ENCODE results near the gene AVPR2. TPM values are rescaled to one million over a fixed set of nuclear protein-coding genes. Genes with fewer than 3 reads are reported as not detected.

Gene AVPR2
- total RNA-seq, 1 donor from 2014 or later: not detected

- H3K27me3 Mint-ChIP-seq (ENCODE audit: low read depth): no peaks in the 10 kb centered on the region
- TF ChIP-seq, protein P1, sequence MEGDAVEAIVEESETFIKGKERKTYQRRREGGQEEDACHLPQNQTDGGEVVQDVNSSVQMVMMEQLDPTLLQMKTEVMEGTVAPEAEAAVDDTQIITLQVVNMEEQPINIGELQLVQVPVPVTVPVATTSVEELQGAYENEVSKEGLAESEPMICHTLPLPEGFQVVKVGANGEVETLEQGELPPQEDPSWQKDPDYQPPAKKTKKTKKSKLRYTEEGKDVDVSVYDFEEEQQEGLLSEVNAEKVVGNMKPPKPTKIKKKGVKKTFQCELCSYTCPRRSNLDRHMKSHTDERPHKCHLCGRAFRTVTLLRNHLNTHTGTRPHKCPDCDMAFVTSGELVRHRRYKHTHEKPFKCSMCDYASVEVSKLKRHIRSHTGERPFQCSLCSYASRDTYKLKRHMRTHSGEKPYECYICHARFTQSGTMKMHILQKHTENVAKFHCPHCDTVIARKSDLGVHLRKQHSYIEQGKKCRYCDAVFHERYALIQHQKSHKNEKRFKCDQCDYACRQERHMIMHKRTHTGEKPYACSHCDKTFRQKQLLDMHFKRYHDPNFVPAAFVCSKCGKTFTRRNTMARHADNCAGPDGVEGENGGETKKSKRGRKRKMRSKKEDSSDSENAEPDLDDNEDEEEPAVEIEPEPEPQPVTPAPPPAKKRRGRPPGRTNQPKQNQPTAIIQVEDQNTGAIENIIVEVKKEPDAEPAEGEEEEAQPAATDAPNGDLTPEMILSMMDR (IDR thresholded peaks at IDR 0.05; ENCODE audit: unreplicated experiment): no peak
- peaks cover 5% of the 10 kb centered on the region for H3K4me1 Mint-ChIP-seq
- H3K27ac Mint-ChIP-seq: no peak overlapping the region
- H3K4me3 Mint-ChIP-seq: no peak overlapping the region
- no peaks in the 10 kb centered on the region for H3K36me3 Mint-ChIP-seq
- DNase-seq (ENCODE audit: low spot score in 2 of 2, unreplicated experiment in 2 of 2): no peak
- H3K9me3 Mint-ChIP-seq: peaks cover 3% of the 10 kb centered on the region
Observed at GRCh38 chrX:153937056-153937455, 32.6 kb downstream of the AVPR2 start.

DNA sequence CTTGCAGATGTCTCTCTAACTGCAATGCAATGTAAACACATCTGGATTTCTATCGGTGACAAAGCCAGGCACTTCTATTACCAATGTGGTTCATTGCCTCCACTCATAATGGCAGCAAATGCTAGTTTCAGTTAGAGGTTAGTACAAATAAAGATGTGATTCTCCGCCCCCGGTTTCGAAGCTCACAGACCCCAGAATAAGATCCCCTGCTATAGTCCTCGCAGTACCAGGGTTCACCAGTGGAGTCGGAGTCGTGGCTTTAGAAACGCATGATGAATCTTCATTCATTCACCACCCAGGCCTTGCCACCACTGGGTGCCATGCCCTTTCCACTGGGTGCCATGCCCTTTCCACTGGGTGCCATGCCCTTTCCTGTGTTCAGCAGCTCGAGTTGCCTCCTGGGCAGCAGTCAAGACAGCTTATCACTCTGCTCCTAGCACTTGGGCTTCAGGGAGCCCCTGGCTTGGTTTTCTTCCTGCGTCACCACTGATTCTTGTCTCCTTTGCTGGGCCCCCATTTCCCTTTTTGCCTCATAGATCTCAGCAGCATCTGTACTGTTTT, 33.8 kb downstream of the AVPR2 start:
- H3K9me3 Mint-ChIP-seq: peaks cover 3% of the 10 kb centered on the region
- no peak for DNase-seq (ENCODE audit: low spot score in 2 of 2, unreplicated experiment in 2 of 2)
- H3K27me3 Mint-ChIP-seq (ENCODE audit: low read depth): no peaks in the 10 kb centered on the region
- TF ChIP-seq, protein P1 (IDR thresholded peaks at IDR 0.05; ENCODE audit: unreplicated experiment): peak; percentile 16
- H3K4me1 Mint-ChIP-seq: peaks cover 5% of the 10 kb centered on the region
- no peaks in the 10 kb centered on the region for H3K36me3 Mint-ChIP-seq
- no peak overlapping the region for H3K27ac Mint-ChIP-seq
- no peak overlapping the region for H3K4me3 Mint-ChIP-seq

DNA sequence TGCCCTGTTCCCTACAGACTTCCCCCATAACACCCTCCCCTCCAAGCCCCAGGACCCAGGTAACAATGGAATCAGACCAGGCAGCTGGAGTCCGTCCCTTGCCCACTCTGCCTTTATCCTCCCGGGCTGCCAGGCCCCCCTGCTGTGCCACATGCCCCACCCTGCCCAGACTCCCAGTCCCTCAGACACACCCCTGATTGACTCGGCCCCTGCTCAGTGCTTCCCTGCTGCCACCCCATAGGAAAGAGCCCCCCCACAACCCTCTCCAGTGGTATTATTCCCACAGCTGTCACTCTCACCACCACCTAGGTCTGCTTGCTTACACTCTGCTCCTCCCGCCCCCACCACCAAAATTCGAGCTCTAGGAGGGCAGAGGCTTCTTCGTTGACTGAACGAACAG, 35.1 kb downstream of the AVPR2 start:
- no peak overlapping the region for H3K27ac Mint-ChIP-seq

DNA sequence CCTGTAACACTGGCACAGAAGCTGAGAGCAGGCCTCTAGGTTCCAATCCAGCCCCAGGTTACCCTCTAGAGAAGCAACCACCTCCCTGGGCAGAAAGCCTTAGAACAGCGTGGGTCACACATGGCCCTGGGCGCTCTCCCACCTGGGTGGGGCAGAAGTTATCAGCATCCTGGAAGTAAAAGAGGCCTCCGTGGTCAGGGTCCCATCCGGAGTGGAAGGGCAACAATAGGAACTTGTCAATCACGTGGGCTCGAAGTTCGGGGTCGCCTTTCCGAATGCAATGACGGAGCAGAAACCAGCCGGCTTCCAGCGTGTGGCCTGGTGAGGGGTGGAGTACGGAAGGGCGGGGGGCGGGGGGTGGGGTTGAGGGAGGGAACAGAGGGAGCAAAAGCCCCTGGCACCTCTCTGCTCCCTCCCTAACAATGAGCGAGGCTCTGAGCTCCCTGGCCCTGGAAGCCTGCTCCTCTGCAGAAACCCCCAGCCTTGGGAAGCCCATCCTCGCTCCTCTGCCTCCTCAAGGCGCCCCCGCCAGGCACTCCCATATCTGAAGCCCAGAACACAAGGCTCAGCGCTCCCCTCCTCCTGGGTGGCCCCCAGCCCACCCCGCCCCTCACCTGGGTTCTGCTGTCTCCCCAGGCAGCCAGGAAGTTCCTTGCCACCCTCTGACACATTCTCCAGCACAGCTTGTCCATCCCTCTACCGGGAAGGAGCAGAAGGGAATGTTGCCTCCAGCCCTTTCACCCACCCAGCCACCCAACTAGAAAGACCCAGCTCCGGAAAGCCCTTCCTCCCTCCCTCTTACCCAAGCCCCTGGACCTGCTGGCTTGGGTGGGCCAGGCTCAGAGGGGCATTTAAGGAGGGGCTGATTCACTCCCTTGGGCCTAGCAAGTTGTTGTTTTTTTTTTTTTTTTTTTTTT, 37.1 kb downstream of the AVPR2 start:
- no peaks in the 10 kb centered on the region for H3K27me3 Mint-ChIP-seq (ENCODE audit: low read depth)
- H3K4me3 Mint-ChIP-seq: no peak overlapping the region
- TF ChIP-seq, protein P1 (IDR thresholded peaks at IDR 0.05; ENCODE audit: unreplicated experiment): no peak
- DNase-seq (ENCODE audit: low spot score in 2 of 2, unreplicated experiment in 2 of 2): no peak
- H3K4me1 Mint-ChIP-seq: no peaks in the 10 kb centered on the region
- peaks cover 2% of the 10 kb centered on the region for H3K9me3 Mint-ChIP-seq
- no peak overlapping the region for H3K27ac Mint-ChIP-seq
- H3K36me3 Mint-ChIP-seq: no peaks in the 10 kb centered on the region

More for the DNA sequence above, 35.1 kb downstream of the AVPR2 start:
- no peak overlapping the region for H3K4me3 Mint-ChIP-seq
- peaks cover 3% of the 10 kb centered on the region for H3K9me3 Mint-ChIP-seq
- no peaks in the 10 kb centered on the region for H3K36me3 Mint-ChIP-seq
- DNase-seq (ENCODE audit: low spot score in 2 of 2, unreplicated experiment in 2 of 2): no peak
- H3K27me3 Mint-ChIP-seq (ENCODE audit: low read depth): no peaks in the 10 kb centered on the region
- no peaks in the 10 kb centered on the region for H3K4me1 Mint-ChIP-seq
- TF ChIP-seq, protein P1 (IDR thresholded peaks at IDR 0.05; ENCODE audit: unreplicated experiment): no peak

DNA sequence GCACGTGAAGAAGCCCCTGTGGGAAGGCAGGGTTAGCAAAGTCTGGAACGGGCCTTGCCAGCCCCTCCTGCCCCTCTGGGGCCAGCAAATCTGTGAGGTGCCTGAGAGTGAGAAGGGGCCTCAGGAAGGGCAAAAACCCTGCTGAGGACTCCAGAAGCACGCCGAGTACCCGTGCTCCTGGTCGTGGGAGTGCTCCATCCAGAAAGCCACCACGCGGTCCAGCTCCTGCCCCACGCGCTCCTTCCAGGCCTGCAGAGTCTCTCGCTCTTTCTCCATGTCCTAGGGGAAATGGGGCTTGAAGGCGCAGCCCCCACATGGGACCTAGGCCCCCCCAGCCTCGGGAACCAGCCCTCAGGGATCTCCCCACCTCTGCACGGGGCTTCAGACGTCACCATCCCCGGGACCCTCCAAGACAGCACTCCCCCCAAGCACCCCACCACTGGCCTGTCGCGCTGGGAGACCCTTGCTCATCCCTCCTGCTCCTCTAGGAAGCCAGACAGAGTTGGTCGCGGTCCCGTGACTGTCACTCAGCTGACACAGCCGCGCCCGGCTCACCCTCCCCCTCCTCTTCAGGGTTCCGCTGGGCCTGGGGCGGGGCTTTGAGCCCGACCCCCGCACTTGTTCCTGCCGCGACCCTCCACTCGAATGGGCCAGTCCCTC, 39.8 kb downstream of the AVPR2 start, which contains the start of gene RENBP:
TSS of gene RENBP (minus strand) at position 504 of the 660 bp plus-strand sequence. CDS start at position 471, 33 bp downstream.
- Mint-ChIP-seq H3K27me3 (ENCODE audit: low read depth) (no peaks in the 10 kb centered on the region), H3K4me1 (peaks cover 2% of the 10 kb centered on the region), H3K27ac (no peak within 1 kb of the TSS), H3K36me3 (peaks cover 4% of the 10 kb centered on the region), H3K9me3 (no peaks in the 10 kb centered on the region), H3K4me3 (peak within 1 kb of the TSS; percentile 43)
- TF ChIP-seq, protein P1 (IDR thresholded peaks at IDR 0.05; ENCODE audit: unreplicated experiment): no peak
- DNase-seq (ENCODE audit: low spot score in 2 of 2, unreplicated experiment in 2 of 2): no peak
